Measurements from ENCODE around the gene WDR83. TPM values are rescaled to one million over a fixed set of nuclear protein-coding genes. Genes with fewer than 3 reads are reported as not detected.

WDR83 gene
- total RNA-seq, 1 donor from 2014 or later, result 3.6 TPM

DNA sequence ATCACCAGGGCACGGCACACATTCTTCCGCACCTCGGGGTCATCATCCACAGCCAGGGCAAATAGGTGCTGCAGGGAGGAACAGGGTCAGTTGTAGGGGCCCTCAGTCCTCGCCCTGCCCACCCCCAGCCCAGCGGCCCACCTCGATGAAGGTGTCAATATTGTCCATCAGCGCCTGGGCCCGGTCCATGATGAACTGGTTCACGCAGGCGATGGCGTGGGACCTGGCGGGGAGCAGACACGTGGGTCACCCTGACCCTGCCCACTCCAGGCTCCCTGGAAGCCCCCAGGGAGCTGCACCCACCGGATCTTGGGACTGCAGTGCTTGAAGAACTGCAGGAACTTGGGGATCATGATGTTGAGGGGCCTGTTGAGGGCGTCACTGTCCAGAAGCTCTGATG is 48.5 kb downstream of the WDR83 start:
- TF ChIP-seq, protein P1, sequence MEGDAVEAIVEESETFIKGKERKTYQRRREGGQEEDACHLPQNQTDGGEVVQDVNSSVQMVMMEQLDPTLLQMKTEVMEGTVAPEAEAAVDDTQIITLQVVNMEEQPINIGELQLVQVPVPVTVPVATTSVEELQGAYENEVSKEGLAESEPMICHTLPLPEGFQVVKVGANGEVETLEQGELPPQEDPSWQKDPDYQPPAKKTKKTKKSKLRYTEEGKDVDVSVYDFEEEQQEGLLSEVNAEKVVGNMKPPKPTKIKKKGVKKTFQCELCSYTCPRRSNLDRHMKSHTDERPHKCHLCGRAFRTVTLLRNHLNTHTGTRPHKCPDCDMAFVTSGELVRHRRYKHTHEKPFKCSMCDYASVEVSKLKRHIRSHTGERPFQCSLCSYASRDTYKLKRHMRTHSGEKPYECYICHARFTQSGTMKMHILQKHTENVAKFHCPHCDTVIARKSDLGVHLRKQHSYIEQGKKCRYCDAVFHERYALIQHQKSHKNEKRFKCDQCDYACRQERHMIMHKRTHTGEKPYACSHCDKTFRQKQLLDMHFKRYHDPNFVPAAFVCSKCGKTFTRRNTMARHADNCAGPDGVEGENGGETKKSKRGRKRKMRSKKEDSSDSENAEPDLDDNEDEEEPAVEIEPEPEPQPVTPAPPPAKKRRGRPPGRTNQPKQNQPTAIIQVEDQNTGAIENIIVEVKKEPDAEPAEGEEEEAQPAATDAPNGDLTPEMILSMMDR (conservative IDR thresholded peaks at IDR 0.05; ENCODE audit: low read depth, low read length), result no peak
- no peak for DNase-seq (ENCODE audit: low read depth)
- no peak overlapping the region for H3K4me3 ChIP-seq (ENCODE audit: low read depth, low read length)

DNA sequence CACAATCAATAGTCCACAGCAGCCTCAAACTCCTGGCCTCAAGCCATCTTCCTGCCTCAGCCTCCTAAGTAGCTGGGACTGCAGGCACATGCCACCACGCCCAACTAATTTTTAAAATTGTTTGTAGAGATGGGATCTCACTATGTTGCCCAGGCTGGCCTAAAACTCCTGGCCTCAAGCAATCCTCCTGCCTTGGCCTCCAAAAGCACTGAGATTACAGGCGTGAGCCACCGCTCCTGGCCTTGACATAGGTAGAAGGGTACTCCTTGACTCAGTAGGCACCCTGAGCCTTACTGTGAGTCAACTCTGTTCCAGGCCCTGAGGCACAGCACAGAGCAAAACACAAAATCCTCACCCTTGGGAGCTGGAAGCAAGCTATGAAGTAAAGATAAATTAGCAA is 49.3 kb downstream of the WDR83 start:
- TF ChIP-seq, protein P1 (conservative IDR thresholded peaks at IDR 0.05; ENCODE audit: low read depth, low read length), result no peak
- H3K4me3 ChIP-seq (ENCODE audit: low read depth, low read length), result no peak overlapping the region
- DNase-seq (ENCODE audit: low read depth), result no peak

DNA sequence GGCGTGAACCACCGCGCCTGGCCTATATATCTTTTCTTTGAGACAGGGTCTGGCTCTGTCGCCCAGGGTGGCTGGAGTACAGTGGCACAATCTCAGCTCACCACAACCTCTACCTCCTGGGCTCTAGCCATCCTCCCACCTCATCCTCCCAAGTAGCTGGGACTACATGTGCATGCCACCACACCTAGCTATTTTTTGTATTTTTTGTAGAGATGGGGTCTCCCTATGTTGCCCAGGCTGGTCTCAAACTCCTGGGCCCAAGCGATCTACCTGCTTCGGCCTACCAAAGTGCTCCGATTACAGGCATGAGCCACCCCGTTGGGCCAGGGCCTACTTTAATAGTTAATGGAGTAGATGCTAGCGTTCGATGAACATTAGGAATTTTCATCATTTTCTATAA is 53.7 kb downstream of the WDR83 start:
- DNase-seq (ENCODE audit: low read depth), result no peak
- H3K4me3 ChIP-seq (ENCODE audit: low read depth, low read length), result peak overlapping the region; percentile 87
- TF ChIP-seq, protein P1 (conservative IDR thresholded peaks at IDR 0.05; ENCODE audit: low read depth, low read length), result no peak

DNA sequence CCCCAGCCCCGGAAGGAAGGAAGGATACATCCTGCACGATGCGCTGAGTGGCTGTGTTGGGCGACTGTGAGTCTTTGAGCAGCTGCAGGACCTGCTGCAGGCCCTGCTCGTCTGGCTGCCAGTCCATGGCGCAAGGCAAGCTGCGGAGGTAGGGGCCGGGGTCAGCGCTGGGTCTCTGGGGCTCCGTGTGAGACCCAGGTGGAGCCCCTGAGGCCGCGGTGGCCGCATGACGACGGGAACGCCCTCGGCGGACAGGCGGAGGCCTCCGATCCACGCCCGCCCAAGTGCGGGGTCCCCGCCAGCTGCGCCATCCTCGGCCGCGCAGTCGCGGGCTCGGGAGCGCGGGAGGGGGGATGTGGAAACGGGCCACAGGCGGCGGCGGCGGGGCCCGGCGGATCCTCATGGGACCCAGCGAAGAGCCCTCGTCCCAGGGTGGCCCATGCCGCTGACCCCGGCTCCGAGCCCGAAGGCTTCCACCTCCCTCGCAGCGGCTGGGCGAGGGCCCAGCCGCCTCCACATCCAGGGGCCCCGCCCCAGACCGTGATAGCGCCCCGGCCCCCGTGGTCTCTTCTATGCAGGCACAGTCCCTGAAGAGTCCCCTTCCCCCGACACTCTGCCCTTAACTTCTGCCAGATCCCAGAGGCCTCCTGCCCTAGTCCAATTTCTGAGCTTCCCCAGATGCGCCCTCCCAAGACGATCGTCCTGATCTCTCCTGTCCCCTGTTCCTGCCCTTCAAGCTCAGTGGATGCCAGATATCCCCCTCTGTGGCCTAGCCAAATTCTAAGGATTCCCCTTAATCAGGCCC is 54.4 kb downstream of the WDR83 start:
- TF ChIP-seq, protein P1 (conservative IDR thresholded peaks at IDR 0.05; ENCODE audit: low read depth, low read length), result no peak
- H3K4me3 ChIP-seq (ENCODE audit: low read depth, low read length), result peak overlapping the region; percentile 87
- DNase-seq (ENCODE audit: low read depth), result no peak

DNA sequence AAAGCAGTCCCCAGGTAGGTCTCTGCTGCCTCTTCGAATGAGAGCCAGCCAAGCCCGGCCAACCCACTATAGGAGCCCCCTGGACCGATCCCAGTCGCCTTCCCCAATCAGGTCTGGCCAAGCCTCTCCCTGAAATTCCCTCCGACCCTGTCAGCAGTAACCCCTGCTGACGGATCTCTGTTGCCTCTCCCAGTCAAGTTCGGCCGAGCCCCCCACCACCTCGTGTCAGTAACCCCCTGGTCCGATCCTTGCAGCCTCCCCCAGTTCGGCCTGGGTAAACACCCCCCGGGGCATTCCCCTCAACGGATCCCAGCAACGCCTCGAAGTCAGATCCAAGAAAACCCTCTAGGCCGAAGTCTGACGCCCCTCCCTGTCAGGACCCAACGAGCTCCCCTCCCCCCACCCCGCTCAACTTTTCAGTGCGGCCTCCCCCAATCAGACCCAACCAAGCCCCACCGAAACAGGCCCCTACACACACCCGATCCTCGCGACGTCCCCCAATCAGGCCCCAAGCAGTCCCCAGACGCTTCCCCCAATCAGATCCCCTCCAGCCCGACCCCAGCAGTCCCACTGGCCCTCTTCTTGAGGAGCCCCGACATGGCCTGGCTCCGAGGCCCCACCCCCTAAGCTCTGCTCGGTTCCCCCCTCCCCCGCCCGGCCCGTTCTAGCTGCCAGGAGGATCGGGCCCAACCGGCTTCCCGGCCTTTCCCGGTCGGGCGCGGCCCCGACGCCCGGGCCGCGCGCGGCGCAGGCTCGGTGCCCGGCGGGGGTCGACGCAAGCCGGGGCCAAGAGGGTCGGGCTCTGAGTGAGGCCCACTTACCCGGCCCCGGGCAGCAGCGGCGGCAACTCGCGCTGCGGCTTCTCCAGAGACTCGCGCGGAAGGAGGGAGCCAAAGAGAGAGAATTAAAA is 55.3 kb downstream of the WDR83 start:
- TF ChIP-seq, protein P1 (conservative IDR thresholded peaks at IDR 0.05; ENCODE audit: low read depth, low read length), result no peak
- peak overlapping the region; percentile 87 for H3K4me3 ChIP-seq (ENCODE audit: low read depth, low read length)
- no peak for DNase-seq (ENCODE audit: low read depth)

DNA sequence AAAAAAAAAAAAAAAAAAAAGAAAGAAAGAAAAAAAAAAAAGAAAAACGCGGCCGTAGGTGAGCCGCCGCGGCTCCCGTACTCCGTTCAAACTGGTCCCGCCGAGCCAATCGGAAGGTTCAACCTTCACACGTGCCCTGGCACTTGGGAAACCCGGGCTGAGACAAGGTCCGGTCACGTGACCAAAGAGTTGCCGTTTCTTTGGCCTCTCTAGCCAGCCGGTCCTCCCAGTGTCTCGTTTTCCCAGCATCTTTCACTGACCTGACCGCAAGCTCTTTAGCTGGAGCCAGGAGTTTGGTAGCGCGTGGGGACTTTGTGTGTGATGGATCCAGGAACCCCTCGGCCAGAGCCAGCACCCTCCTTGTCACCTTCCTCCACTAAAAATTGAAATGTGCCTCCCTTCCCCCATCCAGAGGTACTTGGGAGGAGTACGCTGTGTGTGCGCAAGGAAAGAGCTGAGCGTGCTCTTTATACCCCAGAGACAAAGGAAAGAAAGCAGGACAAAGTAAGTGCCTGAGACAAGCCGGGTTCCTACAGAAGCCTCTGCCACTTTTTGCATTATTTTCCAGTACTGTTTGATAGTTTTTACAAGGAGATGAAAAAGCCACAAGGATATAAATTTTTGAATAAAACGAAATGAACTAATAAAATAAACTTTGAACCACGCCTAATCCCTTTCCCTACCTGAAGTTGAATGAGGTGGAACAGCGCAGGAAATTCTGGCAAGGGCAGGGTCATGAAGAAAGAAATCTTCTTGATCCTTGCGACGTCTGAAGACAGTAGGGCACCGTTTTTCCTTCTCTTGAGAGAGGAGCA is 56.2 kb downstream of the WDR83 start:
- H3K4me3 ChIP-seq (ENCODE audit: low read depth, low read length), result peak overlapping the region; percentile 87
- peak; percentile 93 for DNase-seq (ENCODE audit: low read depth)
- TF ChIP-seq, protein P1 (conservative IDR thresholded peaks at IDR 0.05; ENCODE audit: low read depth, low read length), result no peak
